Mesothelial cell of epicardium (in vitro differentiated cells): ENCODE data around the gene LSP1. TPM values are rescaled to one million over a fixed set of nuclear protein-coding genes. Genes with fewer than 3 reads are reported as not detected.

Experiments used
- DNase-seq, 2 experiments: peaks; one replicate each; pipeline ENCODE4 v3.0.0; 2021; ENCODE audit warnings: low spot score in 2 of 2; ENCODE audit not compliant: unreplicated experiment in 2 of 2
- H3K27ac Mint-ChIP-seq: 2 replicates; pipeline ENCODE4 v1.8.0; 2021; ENCODE audit warnings: mixed read lengths
- H3K27me3 Mint-ChIP-seq: 2 replicates; pipeline ENCODE4 v1.8.0; 2021; ENCODE audit warnings: low read depth, mixed read lengths
- H3K36me3 Mint-ChIP-seq: 2 replicates; pipeline ENCODE4 v1.8.0; 2021; ENCODE audit warnings: mixed read lengths
- H3K4me1 Mint-ChIP-seq: 2 replicates; pipeline ENCODE4 v1.8.0; 2021; ENCODE audit warnings: mixed read lengths
- H3K4me3 Mint-ChIP-seq: 2 replicates; pipeline ENCODE4 v1.8.0; 2021; ENCODE audit warnings: mild to moderate bottlenecking, moderate library complexity, mixed read lengths
- H3K9me3 Mint-ChIP-seq: 2 replicates; pipeline ENCODE4 v1.8.0; 2021; ENCODE audit warnings: mixed read lengths
- CTCF ChIP-seq: fragments of 200-600 bp; sonication (generic); IDR thresholded peaks from one replicate; pipeline ENCODE4 v1.5.0; 2021; ENCODE audit warnings: antibody characterized with exemption; ENCODE audit not compliant: unreplicated experiment
- total RNA-seq: library from RNA; stranded (reverse); gene quantifications from 3 replicates; pipeline ENCODE4 v1.2.1, GENCODE V29; 2021

Gene LSP1
- total RNA-seq, 1 donor from 2014 or later: 4.9 TPM

- DNase-seq: no peak
- Mint-ChIP-seq H3K27me3 (no peaks in the 10 kb centered on the region), H3K27ac (no peak overlapping the region), H3K9me3 (no peaks in the 10 kb centered on the region), H3K4me3 (no peak overlapping the region), H3K36me3 (no peaks in the 10 kb centered on the region), H3K4me1 (peaks cover 36% of the 10 kb centered on the region)
- TF ChIP-seq CTCF: no peak
These were observed 71.3 kb downstream of the LSP1 start for GRCh38 chr11:1924181-1924580.

- no peaks in the 10 kb centered on the region for H3K9me3 Mint-ChIP-seq
- no peak for TF ChIP-seq CTCF
- H3K27me3 Mint-ChIP-seq: no peaks in the 10 kb centered on the region
- no peak for DNase-seq
- no peak overlapping the region for H3K4me3 Mint-ChIP-seq
- H3K36me3 Mint-ChIP-seq: no peaks in the 10 kb centered on the region
- H3K27ac Mint-ChIP-seq: no peak overlapping the region
- H3K4me1 Mint-ChIP-seq: peaks cover 40% of the 10 kb centered on the region
These were observed 71.9 kb downstream of the LSP1 start for GRCh38 chr11:1924646-1925372.

GRCh38 chr11:1925373-1926155 is 72.7 kb downstream of the LSP1 start:
- H3K4me1 Mint-ChIP-seq: peaks cover 43% of the 10 kb centered on the region
- H3K27ac Mint-ChIP-seq: peak overlapping the region; percentile 47
- no peaks in the 10 kb centered on the region for H3K36me3 Mint-ChIP-seq
- H3K9me3 Mint-ChIP-seq: no peaks in the 10 kb centered on the region
- no peaks in the 10 kb centered on the region for H3K27me3 Mint-ChIP-seq
- no peak for TF ChIP-seq CTCF
- H3K4me3 Mint-ChIP-seq: no peak overlapping the region
- no peak for DNase-seq

GRCh38 chr11:1926156-1927025 is 73.5 kb downstream of the LSP1 start:
- Mint-ChIP-seq H3K4me3 (no peak overlapping the region), H3K27me3 (no peaks in the 10 kb centered on the region), H3K4me1 (peaks cover 49% of the 10 kb centered on the region), H3K9me3 (no peaks in the 10 kb centered on the region), H3K36me3 (no peaks in the 10 kb centered on the region), H3K27ac (peak overlapping the region; percentile 89)
- no peak for DNase-seq
- no peak for TF ChIP-seq CTCF

- no peak overlapping the region for H3K4me3 Mint-ChIP-seq
- TF ChIP-seq CTCF: no peak
- no peaks in the 10 kb centered on the region for H3K9me3 Mint-ChIP-seq
- H3K27me3 Mint-ChIP-seq: no peaks in the 10 kb centered on the region
- DNase-seq: no peak
- H3K36me3 Mint-ChIP-seq: no peaks in the 10 kb centered on the region
- peak overlapping the region; percentile 89 for H3K27ac Mint-ChIP-seq
- peaks cover 52% of the 10 kb centered on the region for H3K4me1 Mint-ChIP-seq
These were observed 74.4 kb downstream of the LSP1 start for GRCh38 chr11:1927026-1927847.
